IPS-20b (cell line): ENCODE measurements around the gene ANKRD31.

Source experiments
- H3K27ac ChIP-seq: one replicate; pipeline ENCODE4 v1.5.1; 2013; ENCODE audit warnings: low read length
- H3K27me3 ChIP-seq: 2 replicates; pipeline ENCODE4 v1.6.1; 2013; ENCODE audit warnings: mild to moderate bottlenecking, low read length, inconsistent platforms; ENCODE audit not compliant: insufficient read depth
- H3K36me3 ChIP-seq: 2 replicates; pipeline ENCODE4 v1.6.1; 2013; ENCODE audit warnings: low read depth, mild to moderate bottlenecking, inconsistent platforms, low read length, moderate library complexity; ENCODE audit not compliant: insufficient read depth
- H3K4me1 ChIP-seq: 2 replicates; pipeline ENCODE4 v1.6.1; 2013; ENCODE audit warnings: mild to moderate bottlenecking, control low read depth, inconsistent platforms, low read length, moderate library complexity; ENCODE audit not compliant: insufficient read depth
- H3K4me3 ChIP-seq: 2 replicates; pipeline ENCODE4 v1.5.1; 2013; ENCODE audit warnings: mild to moderate bottlenecking, low read length, inconsistent platforms
- H3K9ac ChIP-seq: 2 replicates; pipeline ENCODE4 v1.6.1; 2013; ENCODE audit warnings: low read depth, mild to moderate bottlenecking, inconsistent platforms, low read length, moderate library complexity
- H3K9me3 ChIP-seq: 2 replicates; pipeline ENCODE4 v1.6.1; 2013; ENCODE audit warnings: mild to moderate bottlenecking, low read depth, low read length, inconsistent platforms; ENCODE audit not compliant: insufficient read depth

ANKRD31 gene

DNA sequence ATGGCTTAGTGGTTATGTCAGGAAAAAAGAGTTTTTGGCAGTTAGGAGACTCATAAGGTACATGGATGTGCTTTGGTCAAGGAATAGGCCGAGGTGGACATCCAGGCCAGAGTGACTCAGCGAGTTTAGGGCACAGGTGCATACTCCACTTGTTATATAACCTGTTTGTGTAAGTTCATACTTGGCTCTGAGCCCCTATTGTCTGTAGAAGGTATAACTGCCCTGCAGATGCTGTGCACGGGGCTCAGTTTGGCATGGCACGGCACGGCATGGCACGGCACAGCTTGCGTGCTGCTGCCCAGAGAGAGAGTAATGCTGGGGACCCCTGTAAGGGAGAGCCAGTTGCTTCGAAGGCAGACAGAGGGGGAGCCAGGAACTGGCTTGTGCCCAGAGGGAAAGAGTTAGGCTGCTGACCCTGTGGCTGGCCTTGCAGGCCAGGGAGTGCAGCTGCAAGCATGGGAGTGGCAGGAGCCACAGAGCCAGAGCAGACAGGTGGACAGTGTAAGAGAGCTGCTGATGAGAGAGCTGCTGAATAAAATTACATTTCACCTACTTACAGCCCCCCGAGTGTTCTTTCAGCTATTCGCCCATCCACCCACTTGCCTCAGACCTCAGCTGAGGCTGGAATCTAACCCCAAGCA is 216.5 kb downstream of the ANKRD31 start:
- H3K4me3 ChIP-seq, result no peak overlapping the region
- no peaks in the 10 kb centered on the region for H3K9me3 ChIP-seq

GRCh38 chr5:75018805-75019587 is 217.7 kb downstream of the ANKRD31 start:
- Histone ChIP-seq H3K4me1 (0 out of 2 replicates have a peak, but pooled peaks cover 7% of the 10 kb centered on the region), H3K27ac (no peak overlapping the region), H3K9ac (no peak overlapping the region), H3K27me3 (no peaks in the 10 kb centered on the region), H3K4me3 (no peak overlapping the region), H3K9me3 (no peaks in the 10 kb centered on the region), H3K36me3 (no peaks in the 10 kb centered on the region)

More for the DNA sequence above, 216.5 kb downstream of the ANKRD31 start:
- Histone ChIP-seq H3K9ac (no peak overlapping the region), H3K27me3 (no peaks in the 10 kb centered on the region), H3K4me1 (0 out of 2 replicates have a peak, but pooled peaks cover 7% of the 10 kb centered on the region), H3K36me3 (no peaks in the 10 kb centered on the region), H3K27ac (no peak overlapping the region)
